HG03280 (cell line): Measurements from ENCODE around the gene TTC8.

ENCODE experiments used
- ATAC-seq: cut with Tn5 transposase; IDR thresholded peaks from one replicate; pipeline ENCODE4 v1.9.1; 2021; ENCODE audit warnings: mild to moderate bottlenecking, moderate library complexity; ENCODE audit not compliant: unreplicated experiment

The TTC8 gene

GRCh38 chr14:88864198-88864597 is 39.7 kb downstream of the TTC8 start:
- no peak for ATAC-seq

- no peak for ATAC-seq
These were observed 41.9 kb downstream of the TTC8 start for GRCh38 chr14:88866305-88866704.

- ATAC-seq: peak; percentile 66
These were observed 44.2 kb downstream of the TTC8 start for GRCh38 chr14:88868558-88869159.

- ATAC-seq: no peak
These were observed 46.3 kb downstream of the TTC8 start for GRCh38 chr14:88870777-88871176.

- no peak for ATAC-seq
These were observed 47.0 kb downstream of the TTC8 start for GRCh38 chr14:88871429-88871828.

GRCh38 chr14:88872976-88873375 is 48.5 kb downstream of the TTC8 start:
- ATAC-seq: no peak

GRCh38 chr14:88877192-88877591 is 52.7 kb downstream of the TTC8 start:
- no peak for ATAC-seq

GRCh38 chr14:88879022-88879421 is 54.6 kb downstream of the TTC8 start:
- ATAC-seq: no peak

- no peak for ATAC-seq
These were observed 57.8 kb downstream of the TTC8 start for GRCh38 chr14:88882236-88882635.

- no peak for ATAC-seq
These were observed 70.7 kb downstream of the TTC8 start for GRCh38 chr14:88895116-88895515.

GRCh38 chr14:88901189-88901588 is 76.7 kb downstream of the TTC8 start:
- no peak for ATAC-seq

- ATAC-seq: no peak
These were observed 77.5 kb downstream of the TTC8 start for GRCh38 chr14:88901991-88902390.

GRCh38 chr14:88902850-88903249 is 78.4 kb downstream of the TTC8 start:
- ATAC-seq: no peak

- no peak for ATAC-seq
These were observed 79.8 kb downstream of the TTC8 start for GRCh38 chr14:88904206-88904647.

- ATAC-seq: no peak
These were observed 80.4 kb downstream of the TTC8 start for GRCh38 chr14:88904864-88905263.

GRCh38 chr14:88908216-88908615 is 83.8 kb downstream of the TTC8 start:
- ATAC-seq: no peak

- ATAC-seq: no peak
These were observed 85.9 kb downstream of the TTC8 start for GRCh38 chr14:88910386-88910785.

GRCh38 chr14:88911809-88912208 is 87.4 kb downstream of the TTC8 start:
- no peak for ATAC-seq

GRCh38 chr14:88914956-88915355 is 90.5 kb downstream of the TTC8 start:
- ATAC-seq: no peak

- no peak for ATAC-seq
These were observed 95.1 kb downstream of the TTC8 start for GRCh38 chr14:88919502-88919901.
